ENCODE results near the gene PGM2L1.
"Not testable (repeated sequence)": the region's sequence is repeated elsewhere in the genome, so short reads cannot be mapped to it uniquely, and the experiment has no call there.

The PGM2L1 gene

DNA sequence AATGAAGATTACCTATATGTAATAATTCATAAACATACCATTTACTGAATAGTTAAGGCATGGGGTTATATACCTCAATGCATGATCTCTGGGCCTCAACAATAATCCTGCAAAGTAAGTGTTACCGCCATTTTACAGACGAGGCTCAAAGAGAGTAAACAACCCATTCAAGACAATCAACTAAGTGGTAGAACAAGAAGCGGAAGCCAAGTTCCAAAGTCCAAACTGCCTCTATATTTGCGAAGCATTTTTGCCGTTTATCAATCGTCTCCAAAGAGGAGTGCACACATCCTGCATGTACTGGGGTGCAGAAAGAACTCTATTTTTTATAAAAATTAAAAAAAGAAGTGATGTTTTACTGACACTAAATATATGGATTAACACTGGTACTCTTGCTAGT is 59.3 kb downstream of the PGM2L1 start:
- DNase-seq (ENCODE audit: low read depth): no peak

DNA sequence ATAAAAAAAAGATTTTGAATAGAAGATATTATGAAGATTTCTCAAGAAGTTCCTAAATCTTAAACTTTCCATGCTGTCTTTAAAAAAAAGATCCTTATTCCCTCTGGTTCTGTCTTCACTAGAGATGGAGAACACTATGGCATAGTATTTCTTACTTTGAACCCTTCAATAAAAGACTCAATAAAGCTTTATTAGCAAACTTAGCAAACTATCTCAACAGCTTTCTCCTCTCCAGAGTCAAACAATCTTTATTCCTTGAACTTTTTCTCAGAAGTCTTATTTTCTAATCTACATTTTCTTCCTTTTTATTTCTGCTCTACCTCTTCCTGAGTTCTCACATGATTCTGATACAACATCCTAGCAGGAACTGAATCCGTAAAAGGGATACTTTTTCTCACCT is 65.0 kb downstream of the PGM2L1 start:
- DNase-seq (ENCODE audit: low read depth): no peak

DNA sequence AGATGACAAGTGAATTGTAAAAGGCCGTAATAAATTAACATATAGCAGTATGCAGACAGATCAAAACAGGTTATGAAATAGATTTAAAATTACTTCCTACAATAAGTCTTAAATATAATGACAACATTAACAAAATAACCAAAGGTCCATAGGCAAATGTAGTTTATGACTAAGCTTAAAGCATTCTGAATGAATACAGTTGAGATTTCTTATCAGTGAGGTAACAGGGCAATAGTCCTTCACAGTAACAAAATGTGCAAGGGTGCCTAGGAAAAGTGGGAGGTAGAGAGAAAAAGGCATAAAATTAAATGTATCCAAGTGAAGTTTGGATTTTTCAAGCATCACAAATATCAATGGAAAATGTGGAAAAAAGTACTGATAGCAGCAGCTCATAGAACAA is 65.9 kb downstream of the PGM2L1 start:
- no peak for DNase-seq (ENCODE audit: low read depth)

DNA sequence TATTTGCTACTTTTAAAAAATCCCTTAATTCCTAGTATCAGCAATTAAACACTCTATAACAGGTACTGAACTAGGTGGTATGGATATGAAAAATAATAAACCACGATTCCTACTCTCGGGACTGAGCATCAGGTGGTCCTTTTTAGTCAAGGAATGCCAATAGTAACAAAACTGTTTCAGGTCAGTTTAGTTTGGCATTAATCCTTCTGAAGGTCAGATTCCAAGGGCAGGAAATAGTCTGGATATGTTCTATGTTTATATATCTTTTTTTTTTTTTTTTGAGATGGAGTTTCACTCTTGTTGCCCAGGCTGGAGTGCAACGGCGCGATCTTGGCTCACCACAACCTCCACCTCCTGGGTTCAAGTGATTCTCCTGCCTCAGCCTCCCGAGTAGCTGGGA is 67.2 kb downstream of the PGM2L1 start:
- not testable (repeated sequence) for DNase-seq (ENCODE audit: low read depth)

DNA sequence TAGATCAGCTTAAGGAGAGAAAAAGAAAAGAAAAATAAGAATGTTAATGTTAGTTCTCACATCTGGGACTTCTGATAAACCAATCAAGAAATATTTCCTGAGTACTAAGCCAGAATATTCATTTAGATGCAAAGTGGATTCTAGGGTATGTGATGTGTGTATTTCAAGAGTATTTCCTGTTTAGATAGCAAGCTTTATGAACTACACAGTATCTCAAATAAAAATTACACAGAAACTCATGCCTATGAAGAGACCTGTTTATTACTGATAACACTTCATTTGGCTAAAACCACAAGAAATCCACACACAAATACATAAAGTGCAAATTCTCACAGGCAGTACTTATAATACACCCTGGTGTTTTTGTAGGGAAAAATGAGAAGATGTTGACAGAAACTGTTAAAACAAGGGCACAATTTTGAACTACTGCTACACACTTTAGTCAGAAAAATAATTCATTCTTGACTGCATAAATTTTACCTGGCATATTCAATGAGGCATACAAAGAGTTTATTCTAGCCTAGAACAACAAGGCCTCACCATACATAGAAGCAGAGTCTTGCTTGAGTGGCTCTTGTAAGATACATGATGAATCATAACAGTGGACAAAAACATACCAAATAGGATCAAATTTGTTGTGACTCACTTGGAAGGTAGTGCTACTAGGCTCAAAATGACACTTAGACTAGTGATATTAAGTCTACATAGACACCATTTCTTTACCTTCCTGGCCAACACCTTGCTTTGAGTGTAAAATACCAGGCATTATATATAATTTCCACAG is 68.0 kb downstream of the PGM2L1 start:
- peak; percentile 69 for DNase-seq (ENCODE audit: low read depth)

DNA sequence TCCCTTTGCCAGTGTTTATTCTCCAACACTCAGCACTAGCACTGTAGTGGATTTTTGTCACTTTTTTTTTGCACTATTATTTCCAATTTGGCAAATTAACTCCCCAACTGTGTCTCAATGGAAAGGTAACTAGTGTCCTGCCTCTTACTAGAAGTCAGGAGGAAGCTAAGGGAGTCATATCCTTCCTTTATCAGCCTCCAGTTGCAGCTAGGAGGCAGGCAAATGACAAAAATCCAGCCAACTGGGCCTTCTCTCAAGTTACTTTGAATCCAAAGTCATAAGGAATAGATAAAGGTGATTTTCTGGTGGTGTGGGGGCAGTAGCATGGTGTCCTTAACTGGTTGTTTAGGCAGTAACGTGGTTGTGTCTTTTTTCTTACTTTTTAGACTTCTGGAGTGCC is 71.2 kb downstream of the PGM2L1 start:
- no peak for DNase-seq (ENCODE audit: low read depth)

DNA sequence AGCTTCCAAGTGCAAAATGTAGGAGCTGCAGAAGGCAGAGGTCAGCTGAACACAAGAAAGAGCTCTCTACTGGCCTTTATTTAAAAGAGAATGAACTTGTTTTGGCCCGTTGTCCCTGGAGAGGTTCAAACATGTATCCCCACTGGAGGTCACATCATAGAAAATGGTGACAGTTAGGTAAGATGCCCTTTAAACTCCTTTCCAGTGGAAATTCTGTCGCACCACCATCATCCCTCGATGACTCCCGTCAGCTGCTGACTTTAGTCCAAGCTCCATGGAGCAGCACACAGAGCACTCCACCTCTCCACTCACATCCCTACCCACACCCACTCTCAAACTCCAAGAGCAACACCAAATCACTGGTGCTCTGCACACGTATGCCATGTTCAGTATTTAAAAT is 71.6 kb downstream of the PGM2L1 start:
- DNase-seq (ENCODE audit: low read depth): no peak

DNA sequence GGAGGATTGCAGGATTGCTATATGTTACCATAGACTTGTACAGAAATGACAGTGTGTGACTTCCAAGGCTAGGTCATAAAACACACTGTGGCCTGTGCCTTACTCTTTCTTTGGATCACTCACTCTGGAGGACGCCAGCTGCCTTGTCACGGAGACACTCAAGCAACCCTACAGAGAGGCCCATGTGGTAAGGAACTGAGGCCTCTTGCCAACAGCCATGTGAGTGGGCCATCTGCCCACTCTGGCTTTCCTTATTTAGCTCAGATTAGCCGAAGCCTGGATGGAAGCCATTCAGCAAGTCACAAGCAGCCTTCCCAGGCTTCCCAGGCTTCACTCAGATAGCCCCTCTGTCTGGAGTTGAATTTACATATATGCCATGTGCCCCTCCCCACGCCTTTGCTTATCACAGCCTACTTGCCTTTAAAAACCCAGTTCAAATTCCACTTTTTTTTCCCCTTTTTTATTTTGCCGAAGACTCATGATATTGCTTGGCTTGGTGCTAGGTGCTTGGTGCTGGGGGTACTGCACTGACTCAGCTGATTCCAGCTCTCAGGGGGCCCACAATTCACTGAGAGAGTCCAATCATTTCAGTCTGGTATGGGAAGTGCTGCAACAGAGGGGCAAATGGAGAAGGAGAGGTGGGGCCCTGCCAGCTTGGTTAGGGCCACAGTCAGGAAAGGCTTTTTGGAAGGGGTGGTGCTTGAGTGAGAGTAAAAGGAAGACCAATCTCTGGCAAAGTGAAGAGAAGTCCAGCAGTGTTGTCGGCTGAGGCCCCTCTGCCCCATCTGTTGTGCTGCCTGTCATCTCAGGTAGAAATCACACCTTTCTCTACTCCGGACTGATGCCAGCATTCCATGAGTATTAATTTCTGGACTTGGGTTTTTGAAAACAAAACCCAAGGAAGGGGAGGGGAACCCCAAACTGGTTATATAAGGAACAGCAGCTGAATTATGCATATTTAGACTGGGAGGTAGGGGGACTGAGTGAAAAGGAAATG is 72.3 kb downstream of the PGM2L1 start:
- peak; percentile 94 for DNase-seq (ENCODE audit: low read depth)

DNA sequence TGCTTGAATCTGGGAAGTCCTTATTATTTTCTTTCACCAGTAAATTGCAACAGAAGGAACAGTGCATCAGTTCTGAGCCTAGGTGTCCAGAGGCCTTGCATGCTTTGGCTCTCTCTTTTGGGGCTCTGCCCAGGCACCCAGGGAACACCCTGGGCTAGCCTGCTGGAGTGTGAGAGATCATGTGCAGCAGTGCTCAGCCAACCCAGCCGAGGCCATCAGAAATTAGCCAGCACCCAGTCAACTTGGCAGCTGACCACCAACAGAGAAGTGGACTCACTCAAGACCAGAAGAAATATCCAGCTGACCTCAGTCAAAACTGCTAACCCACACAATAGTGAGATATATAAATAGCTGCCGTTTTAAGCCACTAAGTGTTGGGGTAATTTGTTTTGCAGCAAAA is 75.6 kb downstream of the PGM2L1 start:
- peak; percentile 15 for DNase-seq (ENCODE audit: low read depth)

DNA sequence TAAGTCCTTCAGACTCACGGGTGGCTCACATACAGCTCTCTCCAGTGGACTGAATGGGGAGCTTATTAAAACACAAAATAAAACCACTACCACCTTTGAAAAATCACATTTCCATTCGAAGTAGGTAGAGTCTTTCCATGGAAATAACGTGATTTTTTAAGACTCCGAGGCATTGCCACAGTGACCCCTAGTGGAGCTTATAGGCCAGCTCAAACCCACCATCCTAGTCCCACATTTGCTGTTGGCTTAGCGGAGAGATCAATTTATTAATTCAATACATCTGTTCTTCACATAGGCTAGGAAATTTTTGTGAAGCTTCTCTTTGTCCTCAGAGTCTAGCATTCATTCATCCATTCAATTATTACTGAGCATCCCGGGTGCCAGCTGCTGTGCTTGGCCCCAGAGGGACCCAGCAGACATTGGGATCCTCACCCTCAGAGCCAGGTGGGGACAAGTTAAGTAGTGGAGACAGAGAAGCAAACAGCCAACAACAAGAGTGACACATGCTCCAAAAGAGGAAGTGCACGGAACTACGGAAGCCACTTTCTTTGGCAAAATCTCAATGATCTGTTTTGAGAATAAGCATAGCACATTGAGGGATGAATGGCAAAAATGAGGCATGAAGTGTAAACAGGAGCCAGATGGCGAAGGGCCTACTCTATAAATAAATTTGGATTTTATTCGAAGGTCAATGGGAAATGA is 76.6 kb downstream of the PGM2L1 start:
- peak; percentile 83 for DNase-seq (ENCODE audit: low read depth)

DNA sequence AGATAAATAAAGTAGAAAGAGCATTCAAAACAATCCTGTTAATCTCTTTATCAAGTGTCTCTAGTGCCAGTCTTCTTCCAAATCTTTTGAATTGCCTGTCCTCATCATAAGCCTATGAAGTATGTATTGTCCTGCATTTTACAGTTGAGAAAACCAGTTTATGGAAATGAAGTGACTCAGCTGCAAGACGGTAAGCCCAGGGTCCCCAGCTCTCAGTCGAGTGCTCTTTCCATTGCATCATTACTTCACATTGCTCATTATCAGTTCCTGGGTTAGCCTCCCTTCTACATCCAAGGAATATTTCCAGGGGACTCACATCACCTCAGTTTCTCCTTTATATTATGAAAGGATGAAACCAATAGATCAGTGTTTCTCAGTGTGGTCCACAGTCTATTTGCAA is 77.7 kb downstream of the PGM2L1 start:
- peak; percentile 27 for DNase-seq (ENCODE audit: low read depth)

DNA sequence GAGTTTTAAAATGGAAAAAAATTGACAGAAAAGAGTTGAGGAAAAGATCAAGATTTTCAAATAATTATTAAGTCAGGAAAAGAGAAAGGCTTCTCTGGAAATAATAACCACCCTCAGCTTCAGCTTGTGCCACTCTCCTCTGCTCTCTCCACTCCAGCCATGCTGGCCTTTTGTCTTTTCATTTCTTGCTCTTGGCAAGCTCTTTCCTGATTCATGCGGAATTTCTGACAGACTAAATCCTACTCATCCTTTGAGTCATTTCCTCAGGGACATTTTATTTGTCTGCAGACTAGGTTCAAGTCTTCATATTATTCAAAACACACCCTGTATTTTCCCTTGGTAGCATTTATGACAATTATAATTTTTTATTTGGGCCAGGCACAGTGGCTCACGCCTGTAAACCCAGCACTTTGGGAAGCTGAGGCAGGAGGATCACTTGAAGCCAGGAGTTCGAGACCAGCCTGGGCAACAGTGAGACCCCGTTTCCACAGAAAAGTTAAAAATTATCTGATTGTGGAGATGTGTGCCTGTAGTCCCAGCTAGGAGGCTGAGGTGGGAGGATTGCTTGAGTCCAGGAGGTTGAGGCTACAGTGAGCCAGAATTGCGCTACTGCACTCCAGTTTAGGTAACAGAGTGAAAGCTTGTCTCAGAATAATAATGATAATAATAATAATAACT is 79.0 kb downstream of the PGM2L1 start:
- peak; percentile 94 for DNase-seq (ENCODE audit: low read depth)

DNA sequence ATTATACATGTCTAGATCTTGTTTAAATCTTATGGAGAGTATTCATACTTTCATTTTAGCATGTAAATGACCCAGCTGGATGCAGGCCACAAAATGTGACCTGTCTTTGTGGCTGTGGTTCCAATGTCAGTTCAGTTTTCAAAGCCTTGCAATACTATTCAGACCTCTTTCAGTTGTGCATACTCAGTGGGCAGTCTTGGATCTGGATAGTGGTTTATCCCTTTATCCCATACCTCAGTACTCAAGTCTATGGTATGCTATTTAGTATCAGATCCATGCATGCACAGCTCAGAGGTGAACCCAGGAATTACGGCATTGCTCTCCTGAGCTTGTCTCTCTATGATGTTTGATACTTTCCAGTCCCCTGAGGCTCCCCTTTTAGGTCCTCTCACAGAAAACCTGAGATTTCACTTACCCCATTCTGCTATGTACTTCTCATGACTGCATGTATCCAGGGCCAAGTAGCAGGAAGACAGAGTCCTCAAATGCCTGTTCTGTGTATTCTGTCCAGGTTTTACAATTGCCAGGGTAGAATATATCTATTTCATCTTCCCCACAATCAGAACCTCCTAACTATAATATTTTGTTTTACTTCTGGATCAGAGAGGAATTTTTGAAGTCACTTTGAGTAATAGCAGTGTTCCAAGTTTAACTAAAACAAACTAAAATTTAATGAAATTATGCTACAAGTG is 79.8 kb downstream of the PGM2L1 start:
- DNase-seq (ENCODE audit: low read depth): peak; percentile 37

DNA sequence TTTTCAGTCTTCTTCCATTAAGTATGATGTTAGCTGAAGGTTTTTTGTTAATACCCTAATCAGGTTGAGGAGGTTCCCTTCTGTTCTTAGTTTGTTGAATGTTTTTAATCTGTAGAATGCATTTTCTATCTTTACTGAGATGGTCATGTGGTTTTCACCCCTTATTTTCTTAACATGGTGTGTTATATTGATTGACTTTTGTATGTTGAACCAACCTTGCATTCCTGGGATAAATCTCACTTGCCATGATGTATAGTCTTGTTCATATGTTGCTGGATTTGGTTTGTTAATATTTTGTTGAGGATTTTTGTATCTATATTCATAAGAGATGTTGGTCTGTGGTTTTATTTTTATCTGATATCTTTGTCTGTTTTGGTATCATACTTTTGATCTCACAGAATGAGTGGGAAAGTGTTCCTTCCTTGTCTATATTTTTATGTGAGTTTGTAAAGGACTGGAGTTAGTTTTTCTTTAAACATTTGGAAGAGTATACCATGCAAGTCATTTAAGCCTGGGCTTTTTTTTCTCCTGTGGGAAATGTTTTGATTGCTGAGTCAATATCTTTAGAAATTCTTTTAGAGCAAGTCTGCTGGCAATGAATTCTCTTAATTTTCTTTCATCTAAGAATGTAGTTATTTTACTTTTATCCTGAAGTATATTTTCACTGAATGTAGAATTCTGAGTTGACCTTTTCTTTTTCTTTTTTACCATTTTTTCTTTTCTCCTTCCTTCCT is 81.3 kb downstream of the PGM2L1 start:
- DNase-seq (ENCODE audit: low read depth): peak; percentile 80

DNA sequence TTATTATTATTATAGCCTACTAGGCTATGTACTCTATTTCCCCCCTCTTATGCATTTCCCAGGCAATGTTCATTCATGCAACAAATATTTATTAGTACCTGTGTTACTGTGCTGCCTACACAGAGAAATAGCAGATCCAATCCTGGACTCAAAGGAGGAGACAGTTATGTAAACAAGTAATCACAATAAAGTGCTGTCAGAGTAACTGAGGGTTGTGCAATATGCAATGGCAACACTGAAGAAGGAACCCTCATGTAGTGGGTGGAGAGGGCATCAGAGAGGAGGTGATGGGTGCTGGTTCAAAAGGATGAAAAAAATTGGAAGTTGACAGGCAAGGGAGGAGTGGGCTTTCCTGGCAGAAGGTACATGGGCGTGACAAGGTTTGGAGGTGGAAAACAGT is 85.9 kb downstream of the PGM2L1 start:
- no peak for DNase-seq (ENCODE audit: low read depth)

DNA sequence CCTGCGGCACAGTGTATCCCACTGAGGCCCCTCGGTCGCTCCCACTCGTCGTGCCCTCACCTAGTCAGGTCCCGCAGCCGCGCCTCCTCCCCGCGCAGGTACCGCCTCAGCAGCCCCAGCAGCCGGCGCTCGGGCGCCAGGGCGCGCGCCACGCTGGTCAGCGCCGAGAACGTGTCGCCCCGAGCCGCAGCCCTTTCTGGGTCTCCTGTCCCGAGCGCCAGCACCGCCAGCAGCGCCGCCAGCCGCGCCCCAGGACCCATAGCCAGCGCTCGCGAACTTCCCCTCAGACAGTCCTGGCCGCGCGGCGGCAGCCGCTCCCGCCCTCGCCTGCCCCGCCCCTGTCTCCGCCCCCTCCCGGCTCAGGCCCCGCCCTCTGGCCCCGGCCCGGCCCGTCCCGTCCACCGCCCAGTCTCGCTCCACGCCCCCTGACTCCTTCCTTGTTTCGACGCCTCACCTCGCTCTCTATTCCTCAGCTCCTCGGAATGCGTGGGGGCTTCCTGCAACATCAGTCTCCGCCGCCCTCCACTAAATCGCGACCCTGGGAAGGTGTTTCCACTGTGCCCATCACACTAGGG is 86.8 kb downstream of the PGM2L1 start, which contains the start of gene P4HA3:
Gene P4HA3, minus strand, starts transcription at position 289 of the 575 bp plus-strand sequence. Its CDS starts 29 bp downstream, at position 260.
- peak; percentile 60 for DNase-seq (ENCODE audit: low read depth)

DNA sequence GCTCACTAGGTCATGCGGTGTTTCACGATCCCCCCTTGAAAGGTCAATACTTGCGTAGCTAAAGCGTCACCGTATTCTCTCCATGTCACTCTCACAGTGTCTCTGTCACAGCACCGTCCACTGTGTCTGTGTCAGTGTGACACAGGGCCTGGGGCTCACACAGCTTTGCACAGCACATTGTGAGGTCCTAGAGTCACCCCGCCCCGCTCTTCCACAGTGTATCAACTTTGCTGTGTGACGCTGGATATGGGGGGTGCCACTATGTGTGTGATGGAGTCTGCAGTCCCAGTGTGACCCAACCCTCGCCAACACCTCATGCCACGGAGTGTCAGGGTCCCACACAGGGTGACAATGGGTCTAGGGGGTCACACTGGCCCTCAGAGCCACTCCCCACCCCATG is 87.4 kb downstream of the PGM2L1 start:
- DNase-seq (ENCODE audit: low read depth): no peak

DNA sequence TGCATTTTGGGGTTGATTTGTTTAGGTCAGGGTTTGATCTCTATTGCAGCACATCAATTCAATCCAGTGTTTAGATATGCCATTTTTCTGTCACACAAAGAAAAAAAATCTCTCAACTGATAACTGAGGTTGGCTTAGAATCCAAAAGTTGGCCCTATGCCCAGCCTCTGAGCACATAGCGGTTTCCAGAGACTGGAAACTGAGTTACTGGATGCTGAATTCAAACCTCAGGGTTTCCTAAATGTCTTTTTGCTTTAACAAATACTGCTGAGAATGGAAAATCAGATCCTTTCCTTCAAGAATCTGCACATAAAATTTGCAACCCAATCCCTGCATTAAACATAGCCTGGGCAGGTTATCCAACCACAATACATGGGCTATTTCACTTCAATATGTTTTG is 90.8 kb downstream of the PGM2L1 start:
- peak; percentile 61 for DNase-seq (ENCODE audit: low read depth)

DNA sequence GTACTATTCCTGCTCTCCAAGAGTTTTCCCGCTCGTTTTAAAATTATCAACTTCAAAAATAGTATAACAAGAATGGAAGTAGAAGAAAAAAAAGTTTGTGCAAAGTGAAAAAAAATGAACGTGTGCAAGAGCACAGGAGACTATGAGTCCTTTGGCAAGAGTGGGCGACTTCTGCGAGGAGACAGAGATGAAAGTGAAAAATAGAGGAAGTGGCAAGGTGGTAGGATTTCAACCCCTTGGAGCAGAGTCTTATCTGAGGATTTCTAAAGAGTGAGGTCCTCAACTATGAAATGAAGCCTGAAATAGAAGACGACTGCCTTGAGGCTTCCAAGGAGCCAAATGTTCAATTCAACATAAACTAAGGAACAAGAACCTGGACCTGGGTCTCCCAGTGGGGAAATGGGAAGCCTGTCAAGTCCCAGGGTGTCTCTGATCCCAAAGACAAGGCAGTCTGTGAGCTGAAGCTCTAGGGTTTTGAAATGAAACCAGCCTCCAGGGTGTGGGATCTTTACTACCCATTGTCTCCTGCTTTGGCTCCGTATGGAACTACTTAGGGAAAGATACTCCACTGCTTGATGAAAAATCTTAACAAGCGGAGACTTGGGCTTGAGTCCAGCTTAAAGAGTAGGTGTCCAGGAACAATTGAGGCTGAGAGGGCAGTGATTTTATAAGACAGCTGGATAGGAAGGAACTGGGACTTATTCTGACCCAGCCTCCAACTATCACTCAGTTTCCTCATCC is 91.6 kb downstream of the PGM2L1 start:
- DNase-seq (ENCODE audit: low read depth): no peak
